A549 (cell line): ENCODE measurements around the gene NQO1.

Experiments used
- CHD2 ChIP-seq: fragments of 150-350 bp; IDR thresholded peaks from 2 replicates; pipeline ENCODE4 v1.6.1; 2014; ENCODE audit warnings: low read length; ENCODE audit not compliant: partially characterized antibody
- KDM1A ChIP-seq: fragments of 200-600 bp; sonication (generic); IDR thresholded peaks from 2 replicates; pipeline ENCODE4 v1.6.1; 2016; ENCODE audit warnings: low read depth, mild to moderate bottlenecking
- NPAS2 ChIP-seq: fragments of 250-450 bp; sonication (Bioruptor Pico); IDR thresholded peaks from 2 replicates; pipeline ENCODE4 v1.8.0; 2022; ENCODE audit warnings: mild to moderate bottlenecking, moderate library complexity, borderline replicate concordance
- POLR2A ChIP-seq: IDR thresholded peaks from 2 replicates; pipeline ENCODE4 v1.6.1; 2012; ENCODE audit warnings: mild to moderate bottlenecking, low read length
- RAD21 ChIP-seq, 2 experiments: fragments of >200 bp in 1 of 2; sonication (Bioruptor Twin) in 1 of 2; formaldehyde crosslinking in 1 of 2; IDR thresholded peaks in 1 of 2; conservative IDR thresholded peaks in 1 of 2; 2 replicates in 1 of 2; 3 replicates in 1 of 2; pipeline ENCODE4 v1.6.1; 2012 to 2018; ENCODE audit warnings: inconsistent platforms in 1 of 2
- TF ChIP-seq, protein P1 (sequence below): fragments of >200 bp; sonication (Bioruptor Twin); formaldehyde crosslinking; IDR thresholded peaks from 3 replicates; pipeline ENCODE4 v1.5.1; 2016
- TF ChIP-seq, protein P2 (sequence below): fragments of 200-600 bp; sonication (generic); IDR thresholded peaks from 2 replicates; pipeline ENCODE4 v1.6.1; 2016; ENCODE audit warnings: antibody characterized with exemption, mild to moderate bottlenecking, moderate library complexity

DNA sequence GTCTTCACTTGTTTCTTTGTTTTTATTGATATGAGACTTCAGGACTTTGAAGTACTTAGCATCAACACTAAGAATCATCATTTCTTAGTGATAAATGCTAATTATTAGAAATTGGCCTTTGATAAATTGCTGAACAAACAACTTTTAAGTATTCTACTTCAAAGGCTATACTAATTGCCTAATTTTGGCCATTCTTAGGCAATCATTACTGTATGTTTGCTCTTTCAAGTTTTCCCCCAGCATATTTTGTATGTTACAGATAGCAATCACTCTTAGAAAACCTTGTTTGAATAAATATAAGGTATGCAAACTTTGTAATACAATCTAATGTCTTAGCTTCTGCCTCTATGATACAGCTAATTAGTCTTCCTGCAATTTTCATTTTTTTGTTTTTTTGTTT is 46.0 kb downstream of the NQO1 start:
- no peak for TF ChIP-seq POLR2A
- no peak for TF ChIP-seq CHD2
- TF ChIP-seq, protein P1, sequence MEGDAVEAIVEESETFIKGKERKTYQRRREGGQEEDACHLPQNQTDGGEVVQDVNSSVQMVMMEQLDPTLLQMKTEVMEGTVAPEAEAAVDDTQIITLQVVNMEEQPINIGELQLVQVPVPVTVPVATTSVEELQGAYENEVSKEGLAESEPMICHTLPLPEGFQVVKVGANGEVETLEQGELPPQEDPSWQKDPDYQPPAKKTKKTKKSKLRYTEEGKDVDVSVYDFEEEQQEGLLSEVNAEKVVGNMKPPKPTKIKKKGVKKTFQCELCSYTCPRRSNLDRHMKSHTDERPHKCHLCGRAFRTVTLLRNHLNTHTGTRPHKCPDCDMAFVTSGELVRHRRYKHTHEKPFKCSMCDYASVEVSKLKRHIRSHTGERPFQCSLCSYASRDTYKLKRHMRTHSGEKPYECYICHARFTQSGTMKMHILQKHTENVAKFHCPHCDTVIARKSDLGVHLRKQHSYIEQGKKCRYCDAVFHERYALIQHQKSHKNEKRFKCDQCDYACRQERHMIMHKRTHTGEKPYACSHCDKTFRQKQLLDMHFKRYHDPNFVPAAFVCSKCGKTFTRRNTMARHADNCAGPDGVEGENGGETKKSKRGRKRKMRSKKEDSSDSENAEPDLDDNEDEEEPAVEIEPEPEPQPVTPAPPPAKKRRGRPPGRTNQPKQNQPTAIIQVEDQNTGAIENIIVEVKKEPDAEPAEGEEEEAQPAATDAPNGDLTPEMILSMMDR = no peak
- TF ChIP-seq RAD21 (conservative IDR thresholded peaks at IDR 0.05 in 1 of 2, IDR thresholded peaks at IDR 0.05 in 1 of 2) = no peak
- TF ChIP-seq NPAS2 = no peak
- TF ChIP-seq, protein P2, sequence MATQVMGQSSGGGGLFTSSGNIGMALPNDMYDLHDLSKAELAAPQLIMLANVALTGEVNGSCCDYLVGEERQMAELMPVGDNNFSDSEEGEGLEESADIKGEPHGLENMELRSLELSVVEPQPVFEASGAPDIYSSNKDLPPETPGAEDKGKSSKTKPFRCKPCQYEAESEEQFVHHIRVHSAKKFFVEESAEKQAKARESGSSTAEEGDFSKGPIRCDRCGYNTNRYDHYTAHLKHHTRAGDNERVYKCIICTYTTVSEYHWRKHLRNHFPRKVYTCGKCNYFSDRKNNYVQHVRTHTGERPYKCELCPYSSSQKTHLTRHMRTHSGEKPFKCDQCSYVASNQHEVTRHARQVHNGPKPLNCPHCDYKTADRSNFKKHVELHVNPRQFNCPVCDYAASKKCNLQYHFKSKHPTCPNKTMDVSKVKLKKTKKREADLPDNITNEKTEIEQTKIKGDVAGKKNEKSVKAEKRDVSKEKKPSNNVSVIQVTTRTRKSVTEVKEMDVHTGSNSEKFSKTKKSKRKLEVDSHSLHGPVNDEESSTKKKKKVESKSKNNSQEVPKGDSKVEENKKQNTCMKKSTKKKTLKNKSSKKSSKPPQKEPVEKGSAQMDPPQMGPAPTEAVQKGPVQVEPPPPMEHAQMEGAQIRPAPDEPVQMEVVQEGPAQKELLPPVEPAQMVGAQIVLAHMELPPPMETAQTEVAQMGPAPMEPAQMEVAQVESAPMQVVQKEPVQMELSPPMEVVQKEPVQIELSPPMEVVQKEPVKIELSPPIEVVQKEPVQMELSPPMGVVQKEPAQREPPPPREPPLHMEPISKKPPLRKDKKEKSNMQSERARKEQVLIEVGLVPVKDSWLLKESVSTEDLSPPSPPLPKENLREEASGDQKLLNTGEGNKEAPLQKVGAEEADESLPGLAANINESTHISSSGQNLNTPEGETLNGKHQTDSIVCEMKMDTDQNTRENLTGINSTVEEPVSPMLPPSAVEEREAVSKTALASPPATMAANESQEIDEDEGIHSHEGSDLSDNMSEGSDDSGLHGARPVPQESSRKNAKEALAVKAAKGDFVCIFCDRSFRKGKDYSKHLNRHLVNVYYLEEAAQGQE = no peak
- no peak for TF ChIP-seq KDM1A
